SK-N-SH (cell line): Measurements from ENCODE around the gene GGT5.
"Not testable (repeated sequence)": the region's sequence is repeated elsewhere in the genome, so short reads cannot be mapped to it uniquely, and the experiment has no call there.

Source experiments
- CHD2 ChIP-seq: fragments of 150-350 bp; IDR thresholded peaks from 2 replicates; pipeline ENCODE4 v1.6.1; 2018; ENCODE audit warnings: low read length; ENCODE audit not compliant: partially characterized antibody
- CTCF ChIP-seq: fragments of 200-600 bp; sonication (generic); IDR thresholded peaks from 2 replicates; pipeline ENCODE4 v1.6.1; 2017; ENCODE audit warnings: antibody characterized with exemption, mild to moderate bottlenecking, moderate library complexity
- ELF1 ChIP-seq: IDR thresholded peaks from 2 replicates; pipeline ENCODE4 v1.4.0; 2012
- JUND ChIP-seq: IDR thresholded peaks from 2 replicates; pipeline ENCODE4 v1.4.0; 2012
- MXI1 ChIP-seq: IDR thresholded peaks from 2 replicates; pipeline ENCODE4 v1.6.1; 2012; ENCODE audit warnings: mild to moderate bottlenecking, low read depth, low read length, improper control_type of control experiment
- NFIC ChIP-seq: IDR thresholded peaks from 2 replicates; pipeline ENCODE4 v1.4.0; 2012; ENCODE audit warnings: borderline replicate concordance
- NRF1 ChIP-seq: IDR thresholded peaks from 2 replicates; pipeline ENCODE4 v1.6.1; 2012; ENCODE audit warnings: low read depth, mild to moderate bottlenecking, low read length
- PBX3 ChIP-seq: IDR thresholded peaks from 2 replicates; pipeline ENCODE4; 2012
- POLR2AphosphoS5 ChIP-seq: IDR thresholded peaks from 2 replicates; pipeline ENCODE4 v1.6.1; 2012; ENCODE audit warnings: low read depth, low read length
- RAD21 ChIP-seq: IDR thresholded peaks from 2 replicates; pipeline ENCODE4 v1.6.1; 2012; ENCODE audit warnings: mild to moderate bottlenecking, low read length
- RFX5 ChIP-seq: IDR thresholded peaks from 2 replicates; pipeline ENCODE4 v1.6.1; 2012; ENCODE audit warnings: mild to moderate bottlenecking, improper control_type of control experiment, low read length
- SMC3 ChIP-seq: IDR thresholded peaks from 2 replicates; pipeline ENCODE4 v1.6.1; 2012; ENCODE audit warnings: low read depth, low read length, improper control_type of control experiment
- TAF1 ChIP-seq: IDR thresholded peaks from 2 replicates; pipeline ENCODE4 v1.6.1; 2012; ENCODE audit warnings: low read depth, mild to moderate bottlenecking, low read length, moderate library complexity, borderline replicate concordance
- YY1 ChIP-seq: IDR thresholded peaks from 2 replicates; pipeline ENCODE4 v1.4.0; 2012; ENCODE audit warnings: low read depth, mild to moderate bottlenecking

- not testable (repeated sequence) for TF ChIP-seq CTCF, MXI1, YY1, JUND, PBX3, POLR2AphosphoS5, SMC3, ELF1, RFX5, TAF1, CHD2, RAD21, NRF1, NFIC
Measured at GRCh38 chr22:24248611-24249010, 3.7 kb upstream of the GGT5 start.
